Astrocyte of the spinal cord (primary cell): Measurements from ENCODE around the gene PPP2R5A.

Experiments used
- DNase-seq: peaks from one replicate; pipeline ENCODE4 v3.0.0; 2011; ENCODE audit warnings: low read depth, low spot score
- H3K4me3 ChIP-seq: 2 replicates; pipeline ENCODE4 v1.5.1; 2011; ENCODE audit warnings: low read depth, mild to moderate bottlenecking, low read length, moderate library complexity
- CTCF ChIP-seq: IDR thresholded peaks from 2 replicates; pipeline ENCODE4 v1.5.1; 2012; ENCODE audit warnings: low read depth, mild to moderate bottlenecking, low read length, inconsistent platforms
- in situ Hi-C: cut with HindIII; loops from 2 replicates; pipeline ENCODE4 v1.10.0; 2017; ENCODE audit warnings: low sequenced_read_pairs

Gene PPP2R5A

GRCh38 chr1:212241957-212242287, 43.3 kb upstream of the PPP2R5A start:
- no peak for TF ChIP-seq CTCF
- DNase-seq, result no peak
- H3K4me3 ChIP-seq, result no peak overlapping the region
- in situ Hi-C loops, result no loop called here

- no peak overlapping the region for H3K4me3 ChIP-seq
- DNase-seq, result no peak
- no peak for TF ChIP-seq CTCF
- in situ Hi-C loops, result no loop called here
Observed at GRCh38 chr1:212242288-212242984, 42.8 kb upstream of the PPP2R5A start.

GRCh38 chr1:212242985-212243308, 42.3 kb upstream of the PPP2R5A start:
- no peak for TF ChIP-seq CTCF
- in situ Hi-C loops, result no loop called here

GRCh38 chr1:212244441-212244840, 40.8 kb upstream of the PPP2R5A start:
- in situ Hi-C loops, result no loop called here
- H3K4me3 ChIP-seq, result no peak overlapping the region
- DNase-seq, result no peak
- no peak for TF ChIP-seq CTCF

More at GRCh38 chr1:212242985-212243308, 42.3 kb upstream of the PPP2R5A start:
- no peak overlapping the region for H3K4me3 ChIP-seq
- no peak for DNase-seq

- no peak overlapping the region for H3K4me3 ChIP-seq
- peak; percentile 27 for DNase-seq
- in situ Hi-C loops, result no loop called here
- TF ChIP-seq CTCF, result no peak
Observed at GRCh38 chr1:212247179-212247721, 38.0 kb upstream of the PPP2R5A start.

GRCh38 chr1:212247988-212248387, 37.2 kb upstream of the PPP2R5A start:
- no peak for DNase-seq
- no peak overlapping the region for H3K4me3 ChIP-seq
- in situ Hi-C loops, result no loop called here
- TF ChIP-seq CTCF, result no peak
